HL-60 (cell line): ENCODE data around the gene ZNF497.

Experiments used
- SPI1 ChIP-seq: IDR thresholded peaks from 2 replicates; pipeline ENCODE4 v1.6.1; 2012; ENCODE audit warnings: low read depth, mild to moderate bottlenecking, borderline replicate concordance
- TF ChIP-seq, protein P1 (sequence below): IDR thresholded peaks from 2 replicates; pipeline ENCODE4 v1.6.1; 2012; ENCODE audit warnings: low read depth; ENCODE audit not compliant: insufficient replicate concordance

- no peak for TF ChIP-seq SPI1
- TF ChIP-seq, protein P1, sequence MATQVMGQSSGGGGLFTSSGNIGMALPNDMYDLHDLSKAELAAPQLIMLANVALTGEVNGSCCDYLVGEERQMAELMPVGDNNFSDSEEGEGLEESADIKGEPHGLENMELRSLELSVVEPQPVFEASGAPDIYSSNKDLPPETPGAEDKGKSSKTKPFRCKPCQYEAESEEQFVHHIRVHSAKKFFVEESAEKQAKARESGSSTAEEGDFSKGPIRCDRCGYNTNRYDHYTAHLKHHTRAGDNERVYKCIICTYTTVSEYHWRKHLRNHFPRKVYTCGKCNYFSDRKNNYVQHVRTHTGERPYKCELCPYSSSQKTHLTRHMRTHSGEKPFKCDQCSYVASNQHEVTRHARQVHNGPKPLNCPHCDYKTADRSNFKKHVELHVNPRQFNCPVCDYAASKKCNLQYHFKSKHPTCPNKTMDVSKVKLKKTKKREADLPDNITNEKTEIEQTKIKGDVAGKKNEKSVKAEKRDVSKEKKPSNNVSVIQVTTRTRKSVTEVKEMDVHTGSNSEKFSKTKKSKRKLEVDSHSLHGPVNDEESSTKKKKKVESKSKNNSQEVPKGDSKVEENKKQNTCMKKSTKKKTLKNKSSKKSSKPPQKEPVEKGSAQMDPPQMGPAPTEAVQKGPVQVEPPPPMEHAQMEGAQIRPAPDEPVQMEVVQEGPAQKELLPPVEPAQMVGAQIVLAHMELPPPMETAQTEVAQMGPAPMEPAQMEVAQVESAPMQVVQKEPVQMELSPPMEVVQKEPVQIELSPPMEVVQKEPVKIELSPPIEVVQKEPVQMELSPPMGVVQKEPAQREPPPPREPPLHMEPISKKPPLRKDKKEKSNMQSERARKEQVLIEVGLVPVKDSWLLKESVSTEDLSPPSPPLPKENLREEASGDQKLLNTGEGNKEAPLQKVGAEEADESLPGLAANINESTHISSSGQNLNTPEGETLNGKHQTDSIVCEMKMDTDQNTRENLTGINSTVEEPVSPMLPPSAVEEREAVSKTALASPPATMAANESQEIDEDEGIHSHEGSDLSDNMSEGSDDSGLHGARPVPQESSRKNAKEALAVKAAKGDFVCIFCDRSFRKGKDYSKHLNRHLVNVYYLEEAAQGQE: no peak
These were observed 43.3 kb downstream of the ZNF497 start for GRCh38 chr19:58319241-58319640.
